Panc1 (cell line): ENCODE data around the gene PNPLA8.

Experiments used
- CTCF ChIP-seq: fragments of 450-650 bp; IDR thresholded peaks from 2 replicates; pipeline ENCODE4 v1.5.1; 2017; ENCODE audit warnings: mild to moderate bottlenecking
- POLR2AphosphoS5 ChIP-seq: IDR thresholded peaks from 2 replicates; pipeline ENCODE4 v1.6.1; 2012; ENCODE audit warnings: mild to moderate bottlenecking, low read depth, low read length, moderate library complexity
- REST ChIP-seq, 2 experiments: IDR thresholded peaks; 2 replicates each; pipeline ENCODE4 v1.6.1; 2011 to 2012; ENCODE audit warnings: low read depth in 2 of 2, control low read depth in 1 of 2, low read length in 1 of 2, mild to moderate bottlenecking in 1 of 2, moderate library complexity in 1 of 2; ENCODE audit not compliant: insufficient read depth in 1 of 2
- SIN3A ChIP-seq: IDR thresholded peaks from 2 replicates; pipeline ENCODE4 v1.6.1; 2012; ENCODE audit warnings: low read depth, mild to moderate bottlenecking, low read length, moderate library complexity, borderline replicate concordance; ENCODE audit not compliant: insufficient read depth
- TCF7L2 ChIP-seq: IDR thresholded peaks from 2 replicates; pipeline ENCODE4 v1.6.1; 2011; ENCODE audit warnings: mild to moderate bottlenecking, low read depth, low read length, inconsistent platforms

- TF ChIP-seq POLR2AphosphoS5 (no peak), CTCF (no peak), REST (IDR thresholded peaks at IDR 0.05; ENCODE audit: insufficient read depth in 1 of 2, low read depth in 2 of 2, low read length in 1 of 2) (no peak), TCF7L2 (no peak), SIN3A (no peak)
Observed at GRCh38 chr7:108557191-108557590, 31.3 kb upstream of the PNPLA8 start.
